ENCODE measurements around the gene ARID4A. TPM values are rescaled to one million over a fixed set of nuclear protein-coding genes. Genes with fewer than 3 reads are reported as not detected.
A peak's percentile ranks its signal among the peaks of the same experiment; 100 is the strongest.

Gene ARID4A
- total and polyA plus RNA-seq, 2 of the 13 experiments (the other 11 are each of a cell fraction or from before 2014, with no cell fraction given) = 7.2 to 9.7 TPM

GRCh38 chr14:58272588-58273372 is 25.6 kb upstream of the ARID4A start (continued):
- TF ChIP-seq ZFY (CRISPR knock-in tag; IDR thresholded peaks at IDR 0.05) (no peak), ZNF746 (CRISPR knock-in tag; IDR thresholded peaks at IDR 0.05) (no peak), ZNF597 (CRISPR knock-in tag; IDR thresholded peaks at IDR 0.05) (no peak), CEBPZ (IDR thresholded peaks at IDR 0.05; ENCODE audit: low read length) (no peak), FOXP1 (IDR thresholded peaks at IDR 0.05) (no peak), FOXP1 (CRISPR knock-in tag; IDR thresholded peaks at IDR 0.05) (peak; percentile 80), HOXA3 (CRISPR knock-in tag; IDR thresholded peaks at IDR 0.05) (peak; percentile 49; the same call in 1 of the 2 replicates), ZNF124 (CRISPR knock-in tag; IDR thresholded peaks at IDR 0.05) (0 out of 2 replicates have a peak, but pooled peaks have one; percentile 42), ZNF274 (CRISPR knock-in tag; IDR thresholded peaks at IDR 0.05) (no peak), NCOA1 (CRISPR knock-in tag; IDR thresholded peaks at IDR 0.05) (no peak), ZNF703 (CRISPR knock-in tag; IDR thresholded peaks at IDR 0.05; ENCODE audit: borderline replicate concordance) (no peak), WIZ (CRISPR knock-in tag; IDR thresholded peaks at IDR 0.05) (no peak), AFF4 (CRISPR knock-in tag; IDR thresholded peaks at IDR 0.05) (no peak), FIP1L1 (IDR thresholded peaks at IDR 0.05; ENCODE audit: borderline replicate concordance, insufficient read depth, low read depth, low read length) (no peak)
- TF ChIP-seq, protein P1, sequence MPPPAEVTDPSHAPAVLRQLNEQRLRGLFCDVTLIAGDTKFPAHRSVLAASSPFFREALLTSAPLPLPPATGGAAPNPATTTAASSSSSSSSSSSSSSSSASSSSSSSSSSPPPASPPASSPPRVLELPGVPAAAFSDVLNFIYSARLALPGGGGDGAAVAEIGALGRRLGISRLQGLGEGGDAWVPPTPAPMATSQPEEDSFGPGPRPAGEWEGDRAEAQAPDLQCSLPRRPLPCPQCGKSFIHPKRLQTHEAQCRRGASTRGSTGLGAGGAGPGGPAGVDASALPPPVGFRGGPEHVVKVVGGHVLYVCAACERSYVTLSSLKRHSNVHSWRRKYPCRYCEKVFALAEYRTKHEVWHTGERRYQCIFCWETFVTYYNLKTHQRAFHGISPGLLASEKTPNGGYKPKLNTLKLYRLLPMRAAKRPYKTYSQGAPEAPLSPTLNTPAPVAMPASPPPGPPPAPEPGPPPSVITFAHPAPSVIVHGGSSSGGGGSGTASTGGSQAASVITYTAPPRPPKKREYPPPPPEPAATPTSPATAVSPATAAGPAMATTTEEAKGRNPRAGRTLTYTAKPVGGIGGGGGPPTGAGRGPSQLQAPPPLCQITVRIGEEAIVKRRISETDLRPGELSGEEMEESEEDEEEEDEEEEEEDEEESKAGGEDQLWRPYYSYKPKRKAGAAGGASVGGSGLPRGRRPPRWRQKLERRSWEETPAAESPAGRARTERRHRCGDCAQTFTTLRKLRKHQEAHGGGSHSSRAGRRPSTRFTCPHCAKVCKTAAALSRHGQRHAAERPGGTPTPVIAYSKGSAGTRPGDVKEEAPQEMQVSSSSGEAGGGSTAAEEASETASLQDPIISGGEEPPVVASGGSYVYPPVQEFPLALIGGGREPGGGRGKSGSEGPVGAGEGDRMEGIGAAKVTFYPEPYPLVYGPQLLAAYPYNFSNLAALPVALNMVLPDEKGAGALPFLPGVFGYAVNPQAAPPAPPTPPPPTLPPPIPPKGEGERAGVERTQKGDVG (CRISPR knock-in tag; IDR thresholded peaks at IDR 0.05; ENCODE audit: borderline replicate concordance) = no peak
- TF ChIP-seq, protein P2, sequence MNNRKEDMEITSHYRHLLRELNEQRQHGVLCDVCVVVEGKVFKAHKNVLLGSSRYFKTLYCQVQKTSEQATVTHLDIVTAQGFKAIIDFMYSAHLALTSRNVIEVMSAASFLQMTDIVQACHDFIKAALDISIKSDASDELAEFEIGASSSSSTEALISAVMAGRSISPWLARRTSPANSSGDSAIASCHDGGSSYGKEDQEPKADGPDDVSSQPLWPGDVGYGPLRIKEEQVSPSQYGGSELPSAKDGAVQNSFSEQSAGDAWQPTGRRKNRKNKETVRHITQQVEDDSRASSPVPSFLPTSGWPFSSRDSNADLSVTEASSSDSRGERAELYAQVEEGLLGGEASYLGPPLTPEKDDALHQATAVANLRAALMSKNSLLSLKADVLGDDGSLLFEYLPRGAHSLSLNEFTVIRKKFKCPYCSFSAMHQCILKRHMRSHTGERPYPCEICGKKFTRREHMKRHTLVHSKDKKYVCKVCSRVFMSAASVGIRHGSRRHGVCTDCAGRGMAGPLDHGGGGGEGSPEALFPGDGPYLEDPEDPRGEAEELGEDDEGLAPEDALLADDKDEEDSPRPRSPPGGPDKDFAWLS (CRISPR knock-in tag; IDR thresholded peaks at IDR 0.05; ENCODE audit: borderline replicate concordance) = no peak

Measured in HepG2 (cell line).